ENCODE measurements around the gene ABHD6.
"Not testable (repeated sequence)": the region's sequence is repeated elsewhere in the genome, so short reads cannot be mapped to it uniquely, and the experiment has no call there.

Gene ABHD6

GRCh38 chr3:58323529-58324390 lies 86.2 kb downstream of the ABHD6 start:
- DNase-seq (ENCODE audit: low spot score) = no peak

DNA sequence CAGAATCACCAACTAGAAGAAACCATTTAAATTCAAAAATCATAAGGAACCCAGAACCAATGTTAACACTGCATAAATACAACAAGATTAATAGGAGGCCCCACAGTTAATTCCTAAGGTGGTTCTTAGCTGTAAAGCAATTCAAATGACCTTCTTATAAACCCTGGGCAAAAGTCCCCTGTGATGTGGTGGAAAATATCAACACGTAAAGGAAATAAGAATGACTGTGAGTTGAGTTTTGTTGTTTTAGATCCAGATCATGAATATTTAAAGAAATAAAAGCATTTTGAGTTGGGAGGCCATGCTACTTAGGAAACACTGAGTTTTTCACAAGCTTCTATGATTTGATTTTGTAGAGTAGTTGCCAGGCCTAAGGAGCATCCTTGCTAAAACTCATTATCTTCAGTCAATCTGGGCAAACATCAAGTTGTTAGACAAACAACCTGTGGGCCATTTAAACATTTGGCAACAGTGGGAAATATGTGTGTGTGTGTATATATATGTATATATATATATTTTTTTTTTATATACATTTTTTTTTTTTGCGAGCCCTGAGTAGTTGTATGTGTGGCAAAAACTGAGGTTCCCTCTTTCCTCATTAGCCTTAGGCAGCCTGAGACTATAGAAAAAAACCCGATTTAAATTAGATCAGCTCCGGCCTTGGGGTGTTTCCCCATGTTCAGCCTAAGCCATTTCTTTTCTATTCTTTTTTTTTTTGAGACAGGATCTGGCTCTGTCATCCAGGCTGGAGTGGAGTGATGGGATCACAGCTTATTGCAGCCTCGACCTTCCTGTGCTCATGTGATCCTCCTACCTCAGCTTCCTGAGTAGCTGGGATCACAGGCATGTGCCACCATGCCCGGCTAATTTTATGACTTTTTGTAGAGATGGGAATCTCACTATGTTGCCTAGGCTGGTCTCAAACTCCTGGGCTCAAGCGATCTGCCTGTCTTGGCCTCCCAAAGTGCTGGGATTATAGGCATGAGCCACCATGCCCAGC lies 87.1 kb downstream of the ABHD6 start:
- no peak for DNase-seq (ENCODE audit: low spot score)

GRCh38 chr3:58325525-58325992 lies 88.0 kb downstream of the ABHD6 start:
- DNase-seq (ENCODE audit: low spot score) = no peak

- DNase-seq (ENCODE audit: low spot score) = no peak
Measured at GRCh38 chr3:58326267-58326900, 88.8 kb downstream of the ABHD6 start.

GRCh38 chr3:58329150-58329921 lies 91.7 kb downstream of the ABHD6 start:
- DNase-seq (ENCODE audit: low spot score) = no peak

GRCh38 chr3:58329922-58330413 lies 92.4 kb downstream of the ABHD6 start:
- DNase-seq (ENCODE audit: low spot score) = no peak

GRCh38 chr3:58331593-58332152 lies 94.1 kb downstream of the ABHD6 start:
- DNase-seq (ENCODE audit: low spot score) = no peak

DNA sequence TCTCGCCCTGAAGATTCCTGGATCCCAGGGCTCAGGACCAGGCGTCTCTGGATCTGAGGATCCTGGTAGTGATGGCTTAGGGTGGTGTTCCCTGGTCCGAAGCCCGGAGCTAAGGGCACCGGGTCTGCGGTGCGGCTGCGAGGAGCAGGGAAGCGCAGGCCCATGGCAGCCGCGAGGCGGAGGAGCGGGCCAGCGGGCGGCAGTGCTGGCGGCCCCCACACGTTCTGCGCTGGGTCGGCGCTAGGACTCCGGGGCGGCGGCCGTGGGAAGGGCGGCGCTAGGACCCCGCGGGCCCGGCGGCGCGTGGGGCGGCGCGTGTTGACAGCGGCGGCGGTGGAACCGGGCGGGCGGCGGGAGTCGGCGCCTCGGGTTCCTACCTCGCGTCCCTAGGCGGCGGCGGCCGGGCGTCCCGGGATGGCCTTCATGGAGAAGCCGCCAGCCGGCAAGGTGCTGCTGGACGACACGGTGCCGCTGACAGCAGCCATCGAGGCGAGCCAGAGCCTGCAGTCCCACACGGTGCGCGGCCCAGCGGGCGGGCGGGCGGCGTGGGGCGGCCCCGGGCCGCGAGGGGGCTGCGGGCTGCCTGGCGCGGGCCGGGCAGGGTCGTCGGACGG lies 95.1 kb downstream of the ABHD6 start, which contains the start of gene PXK:
PXK (plus strand) TSS at position 318 of the 614 bp plus-strand sequence; CDS start at position 415, 97 bp downstream.
- DNase-seq (ENCODE audit: low spot score) = peak; percentile 14

GRCh38 chr3:58333206-58334012 lies 95.8 kb downstream of the ABHD6 start:
- peak; percentile 10 for DNase-seq (ENCODE audit: low spot score)

GRCh38 chr3:58334013-58334321 lies 96.4 kb downstream of the ABHD6 start:
- DNase-seq (ENCODE audit: low spot score) = no peak

DNA sequence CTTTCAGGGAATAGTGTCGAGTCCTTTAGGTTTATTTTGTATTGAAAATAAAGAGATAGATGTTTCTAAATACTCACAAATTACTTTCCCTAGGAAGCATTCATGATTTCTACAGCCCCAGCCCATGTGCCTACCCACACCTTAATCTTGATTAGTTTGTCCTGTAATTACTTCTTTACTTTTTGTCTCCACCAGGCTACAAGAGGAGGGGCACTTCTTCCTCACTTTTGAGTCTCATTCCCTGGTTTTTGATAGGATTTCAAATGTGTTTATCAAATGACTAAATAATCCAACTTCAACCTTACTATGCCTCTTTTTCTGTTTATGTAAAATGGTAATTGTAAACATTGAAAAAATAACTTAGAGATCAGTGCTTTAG lies 96.9 kb downstream of the ABHD6 start:
- no peak for DNase-seq (ENCODE audit: low spot score)

DNA sequence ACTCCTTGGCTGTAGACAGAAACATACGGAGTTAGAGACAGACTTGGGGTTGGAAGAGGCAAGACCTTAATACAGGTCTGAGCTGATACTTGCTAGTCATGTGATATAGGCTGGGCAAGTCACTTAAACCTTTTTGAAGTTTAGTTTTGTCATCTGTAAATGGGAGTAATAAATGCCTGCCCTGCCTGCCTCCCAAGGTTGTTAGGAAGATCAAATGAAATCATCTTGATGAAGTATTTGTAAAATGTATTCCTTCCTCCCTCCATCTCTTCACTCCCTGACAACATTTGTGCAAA lies 98.0 kb downstream of the ABHD6 start:
- no peak for DNase-seq (ENCODE audit: low spot score)

GRCh38 chr3:58336135-58336882 lies 98.7 kb downstream of the ABHD6 start:
- no peak for DNase-seq (ENCODE audit: low spot score)

DNA sequence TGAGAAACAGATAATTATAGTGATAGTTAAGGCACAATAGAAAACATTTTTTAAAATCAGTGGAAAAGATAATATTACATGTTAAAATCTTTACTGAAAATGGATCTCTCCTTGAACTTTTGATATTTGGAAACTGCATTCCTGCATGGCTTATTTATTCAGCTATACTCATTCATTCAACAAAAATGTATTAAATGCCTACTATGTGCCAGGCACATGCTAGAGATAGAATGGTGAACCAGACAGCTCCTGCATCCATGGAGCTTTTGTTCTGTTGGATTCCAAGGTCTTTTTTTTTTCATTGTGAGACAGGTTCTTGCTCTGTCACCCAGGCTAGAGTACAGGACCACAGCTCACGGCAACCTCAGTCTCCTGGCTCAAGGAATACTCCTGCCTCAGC lies 99.6 kb downstream of the ABHD6 start:
- DNase-seq (ENCODE audit: low spot score) = no peak

DNA sequence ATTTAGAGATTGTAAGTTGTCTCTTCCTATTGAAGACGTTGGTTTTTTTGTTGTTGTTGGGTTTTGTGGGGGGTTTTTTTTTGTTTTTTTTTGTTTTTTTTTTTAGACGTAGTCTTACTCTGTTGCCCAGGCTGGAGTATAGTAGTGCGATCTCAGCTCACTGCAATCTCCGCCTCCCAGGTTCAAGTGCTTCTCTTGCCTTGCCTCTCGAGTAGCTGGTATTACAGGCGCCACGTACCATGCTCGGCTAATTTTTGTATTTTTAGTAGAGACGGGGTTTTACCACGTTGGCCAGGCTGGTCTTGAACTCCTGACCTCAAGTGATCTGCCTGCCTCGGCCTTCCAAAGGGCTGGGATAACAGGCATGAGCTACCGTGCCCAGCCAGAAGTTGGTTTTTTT lies 101.6 kb downstream of the ABHD6 start:
- not testable (repeated sequence) for DNase-seq (ENCODE audit: low spot score)

- DNase-seq (ENCODE audit: low spot score) = no peak
Measured at GRCh38 chr3:58340594-58341244, 103.1 kb downstream of the ABHD6 start.

GRCh38 chr3:58341376-58341775 lies 103.8 kb downstream of the ABHD6 start:
- DNase-seq (ENCODE audit: low spot score) = no peak

DNA sequence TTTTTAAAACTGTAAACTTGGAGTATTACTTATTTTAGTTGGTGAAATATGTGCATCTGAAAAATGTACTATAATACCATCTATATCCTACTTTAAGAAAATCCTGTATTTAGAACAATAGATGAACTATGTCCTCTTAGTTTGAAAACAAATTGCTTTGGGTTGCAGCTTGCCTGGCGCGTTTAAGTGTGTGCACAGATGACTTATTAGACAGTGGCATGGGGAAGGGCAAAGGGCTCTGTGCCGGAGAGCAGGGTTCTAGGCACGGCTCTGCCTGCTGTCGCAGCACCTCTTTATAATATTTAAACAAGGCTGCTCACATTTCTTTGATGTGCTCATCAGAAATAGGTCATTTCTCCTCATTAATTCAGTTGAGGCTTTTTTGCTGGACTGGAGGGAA lies 105.1 kb downstream of the ABHD6 start:
- no peak for DNase-seq (ENCODE audit: low spot score)

Measured in HuH-7.5 (cell line).